Fibroblast of lung (primary cell): ENCODE data around the gene THAP9.

Source experiments
- CTCF ChIP-seq, 2 donors: IDR thresholded peaks in 1 of 2; conservative IDR thresholded peaks in 1 of 2; 1 replicate in 1 of 2; 2 replicates in 1 of 2; pipeline ENCODE4 v1.5.1; 2011 to 2012; ENCODE audit warnings: low read length in 2 of 2, control low read depth in 1 of 2, inconsistent platforms in 1 of 2, low read depth in 1 of 2, mild to moderate bottlenecking in 1 of 2
- EZH2 ChIP-seq: IDR thresholded peaks from 2 replicates; pipeline ENCODE4 v1.5.1; 2012; ENCODE audit warnings: low read length, control low read depth, mild to moderate bottlenecking; ENCODE audit errors: missing control alignments

- TF ChIP-seq CTCF (conservative IDR thresholded peaks at IDR 0.05 in 1 of 2, IDR thresholded peaks at IDR 0.05 in 1 of 2; ENCODE audit: low read depth in 1 of 2, low read length in 2 of 2) (no peak), EZH2 (no peak)
These were observed 49.2 kb upstream of the THAP9 start for GRCh38 chr4:82851318-82851717.
